Skeletal muscle satellite cell (primary cell): ENCODE data around the gene SLC9A3.
A peak's percentile ranks its signal among the peaks of the same experiment; 100 is the strongest.

Source experiments
- H3K27me3 ChIP-seq: 2 replicates; pipeline ENCODE4 v1.7.0; 2013; ENCODE audit warnings: low read length; ENCODE audit not compliant: control insufficient read depth, insufficient read depth
- H3K36me3 ChIP-seq: 2 replicates; pipeline ENCODE4 v1.7.0; 2013; ENCODE audit warnings: mild to moderate bottlenecking, control low read depth, low read length; ENCODE audit not compliant: insufficient read depth
- H3K4me1 ChIP-seq: 2 replicates; pipeline ENCODE4 v1.7.0; 2013; ENCODE audit warnings: low read length; ENCODE audit not compliant: control insufficient read depth, insufficient read depth
- H3K4me2 ChIP-seq: 2 replicates; pipeline ENCODE4 v1.7.0; 2013; ENCODE audit warnings: mild to moderate bottlenecking, low read length
- H3K4me3 ChIP-seq: 2 replicates; pipeline ENCODE4 v1.7.0; 2013; ENCODE audit warnings: low read length
- H3K9ac ChIP-seq: 2 replicates; pipeline ENCODE4 v1.7.0; 2013; ENCODE audit warnings: mild to moderate bottlenecking, low read depth, low read length, moderate library complexity
- H3K9me3 ChIP-seq: replicated peaks from 2 replicates; pipeline ENCODE4 v1.7.0; 2013; ENCODE audit warnings: mild to moderate bottlenecking, control low read depth, low read length

The SLC9A3 gene

GRCh38 chr5:473551-474192 is 50.6 kb downstream of the SLC9A3 start:
- H3K4me3 ChIP-seq, result peak overlapping the region; percentile 95
- peaks cover 17% of the 10 kb centered on the region for H3K4me1 ChIP-seq
- H3K27me3 ChIP-seq, result peaks cover 45% of the 10 kb centered on the region
- H3K4me2 ChIP-seq, result peak overlapping the region; percentile 99
- H3K9ac ChIP-seq, result peak overlapping the region; percentile 83
- H3K9me3 ChIP-seq, result no peaks in the 10 kb centered on the region
- H3K36me3 ChIP-seq, result peaks cover 14% of the 10 kb centered on the region

GRCh38 chr5:472656-473550 is 51.3 kb downstream of the SLC9A3 start:
- H3K4me1 ChIP-seq, result peaks cover 17% of the 10 kb centered on the region
- no peaks in the 10 kb centered on the region for H3K9me3 ChIP-seq
- peak overlapping the region; percentile 84 for H3K9ac ChIP-seq
- peaks cover 37% of the 10 kb centered on the region for H3K27me3 ChIP-seq
- peak overlapping the region; percentile 99 for H3K4me2 ChIP-seq
- peak overlapping the region; percentile 95 for H3K4me3 ChIP-seq
- H3K36me3 ChIP-seq, result peaks cover 14% of the 10 kb centered on the region

- H3K27me3 ChIP-seq, result peaks cover 30% of the 10 kb centered on the region
- H3K4me2 ChIP-seq, result peak overlapping the region; percentile 97
- H3K36me3 ChIP-seq, result peaks cover 14% of the 10 kb centered on the region
- peak overlapping the region; percentile 84 for H3K9ac ChIP-seq
- no peaks in the 10 kb centered on the region for H3K9me3 ChIP-seq
- peaks cover 17% of the 10 kb centered on the region for H3K4me1 ChIP-seq
- peak overlapping the region; percentile 95 for H3K4me3 ChIP-seq
Observed at GRCh38 chr5:472076-472655, 52.1 kb downstream of the SLC9A3 start.

GRCh38 chr5:471750-472058 is 52.5 kb downstream of the SLC9A3 start:
- Histone ChIP-seq H3K4me1 (peaks cover 17% of the 10 kb centered on the region), H3K4me3 (peak overlapping the region; percentile 95), H3K9me3 (no peaks in the 10 kb centered on the region), H3K27me3 (peaks cover 25% of the 10 kb centered on the region), H3K4me2 (peak overlapping the region; percentile 97), H3K36me3 (peaks cover 15% of the 10 kb centered on the region), H3K9ac (peak overlapping the region; percentile 84)

- Histone ChIP-seq H3K4me1 (peaks cover 17% of the 10 kb centered on the region), H3K4me2 (peak overlapping the region; percentile 97), H3K4me3 (peak overlapping the region; percentile 95), H3K9ac (no peak overlapping the region), H3K9me3 (no peaks in the 10 kb centered on the region), H3K36me3 (peaks cover 20% of the 10 kb centered on the region), H3K27me3 (peaks cover 20% of the 10 kb centered on the region)
Observed at GRCh38 chr5:470961-471749, 53.1 kb downstream of the SLC9A3 start.

- Histone ChIP-seq H3K36me3 (peaks cover 22% of the 10 kb centered on the region), H3K9ac (no peak overlapping the region), H3K4me3 (no peak overlapping the region), H3K4me2 (no peak overlapping the region), H3K9me3 (no peaks in the 10 kb centered on the region), H3K27me3 (peaks cover 8% of the 10 kb centered on the region), H3K4me1 (peaks cover 16% of the 10 kb centered on the region)
Observed at GRCh38 chr5:469752-470483, 54.3 kb downstream of the SLC9A3 start.

- no peak overlapping the region for H3K9ac ChIP-seq
- no peaks in the 10 kb centered on the region for H3K27me3 ChIP-seq
- H3K36me3 ChIP-seq, result peaks cover 33% of the 10 kb centered on the region
- no peak overlapping the region for H3K4me2 ChIP-seq
- no peaks in the 10 kb centered on the region for H3K9me3 ChIP-seq
- peaks cover 13% of the 10 kb centered on the region for H3K4me1 ChIP-seq
- no peak overlapping the region for H3K4me3 ChIP-seq
Observed at GRCh38 chr5:468401-468800, 55.8 kb downstream of the SLC9A3 start.

GRCh38 chr5:466661-467310 is 57.5 kb downstream of the SLC9A3 start:
- H3K36me3 ChIP-seq, result peaks cover 47% of the 10 kb centered on the region
- peaks cover 6% of the 10 kb centered on the region for H3K4me1 ChIP-seq
- H3K4me2 ChIP-seq, result no peak overlapping the region
- H3K9ac ChIP-seq, result no peak overlapping the region
- no peak overlapping the region for H3K4me3 ChIP-seq
- H3K9me3 ChIP-seq, result no peaks in the 10 kb centered on the region
- no peaks in the 10 kb centered on the region for H3K27me3 ChIP-seq

- no peak overlapping the region for H3K9ac ChIP-seq
- no peaks in the 10 kb centered on the region for H3K9me3 ChIP-seq
- H3K4me3 ChIP-seq, result no peak overlapping the region
Observed at GRCh38 chr5:465591-466403, 58.5 kb downstream of the SLC9A3 start.

More at GRCh38 chr5:465591-466403, 58.5 kb downstream of the SLC9A3 start:
- Histone ChIP-seq H3K27me3 (no peaks in the 10 kb centered on the region), H3K4me1 (no peaks in the 10 kb centered on the region), H3K4me2 (no peak overlapping the region), H3K36me3 (peaks cover 44% of the 10 kb centered on the region)
